Smooth muscle cell (in vitro differentiated cells): ENCODE results near the gene SPOCK2. TPM values are rescaled to one million over a fixed set of nuclear protein-coding genes. Genes with fewer than 3 reads are reported as not detected.

Experiments
- DNase-seq: peaks from one replicate; lab custom pipeline; 2025; ENCODE audit not compliant: unreplicated experiment; lab: John Stamatoyannopoulos, UW
- H2AFZ ChIP-seq: fragments of 200-600 bp; sonication (generic); 2 replicates; pipeline ENCODE4 v1.6.0; 2016; ENCODE audit warnings: antibody characterized with exemption, low read depth, mild to moderate bottlenecking
- H3F3A ChIP-seq: fragments of 200-600 bp; sonication (generic); 2 replicates; pipeline ENCODE4 v1.6.0; 2017; ENCODE audit warnings: antibody characterized with exemption, low read depth
- H3K27ac ChIP-seq: fragments of 200-600 bp; sonication (generic); 2 replicates; pipeline ENCODE4 v1.5.1; 2016; ENCODE audit warnings: low read depth, mild to moderate bottlenecking
- H3K27me3 ChIP-seq: fragments of 200-600 bp; sonication (generic); 2 replicates; pipeline ENCODE4 v1.6.1; 2016; ENCODE audit warnings: low read depth, mild to moderate bottlenecking
- H3K36me3 ChIP-seq: fragments of 200-600 bp; sonication (generic); 2 replicates; pipeline ENCODE4 v1.5.1; 2016; ENCODE audit warnings: low read depth
- H3K4me1 ChIP-seq: fragments of 200-600 bp; sonication (generic); 2 replicates; pipeline ENCODE4 v1.5.1; 2016; ENCODE audit warnings: low read depth
- H3K4me2 ChIP-seq: fragments of 200-600 bp; sonication (generic); 2 replicates; pipeline ENCODE4 v1.6.0; 2016; ENCODE audit warnings: mild to moderate bottlenecking
- H3K4me3 ChIP-seq: fragments of 200-600 bp; sonication (generic); 2 replicates; pipeline ENCODE4 v1.5.1; 2016; ENCODE audit warnings: mild to moderate bottlenecking
- H3K79me2 ChIP-seq: fragments of 200-600 bp; sonication (generic); 2 replicates; pipeline ENCODE4 v1.6.0; 2016; ENCODE audit warnings: low read depth, mild to moderate bottlenecking
- H3K9ac ChIP-seq: fragments of 200-600 bp; sonication (generic); 2 replicates; pipeline ENCODE4 v1.6.0; 2016; ENCODE audit warnings: low read depth
- H3K9me3 ChIP-seq: fragments of 200-600 bp; sonication (generic); replicated peaks from 2 replicates; pipeline ENCODE4 v1.5.1; 2016; ENCODE audit warnings: low read depth
- H4K20me1 ChIP-seq: fragments of 200-600 bp; sonication (generic); 2 replicates; pipeline ENCODE4 v1.6.0; 2016; ENCODE audit warnings: low read depth
- WGBS: methylation state at CpG from one replicate; pipeline ENCODE4 v1.1.7; 2016; ENCODE audit warnings: low lambda C conversion rate; 5-methylcytosine and 5-hydroxymethylcytosine counted together
- polyA plus RNA-seq: library from polyadenylated mRNA; unstranded; fragments of >200 nt; fragmentation: Nextera tagmentation; extraction: Ambion mirVana; gene quantifications from 2 replicates; pipeline ENCODE4 v1.2.1, GENCODE V29; 2016
- total RNA-seq: library from RNA; depleted of rRNA; stranded (reverse); fragments of >200 nt; gene quantifications from 2 replicates; pipeline ENCODE4 v1.2.3, GENCODE V29; 2014
- TF ChIP-seq, protein P1 (sequence below): fragments of 200-600 bp; sonication (generic); IDR thresholded peaks from 2 replicates; pipeline ENCODE4 v1.5.1; 2017; ENCODE audit warnings: borderline replicate concordance, mild to moderate bottlenecking, antibody characterized with exemption; ENCODE audit not compliant: insufficient read depth, poor library complexity, severe bottlenecking

The SPOCK2 gene
- total and polyA plus RNA-seq, 2 experiments from 2014 or later, result 1.1 TPM; not detected in 1

DNA sequence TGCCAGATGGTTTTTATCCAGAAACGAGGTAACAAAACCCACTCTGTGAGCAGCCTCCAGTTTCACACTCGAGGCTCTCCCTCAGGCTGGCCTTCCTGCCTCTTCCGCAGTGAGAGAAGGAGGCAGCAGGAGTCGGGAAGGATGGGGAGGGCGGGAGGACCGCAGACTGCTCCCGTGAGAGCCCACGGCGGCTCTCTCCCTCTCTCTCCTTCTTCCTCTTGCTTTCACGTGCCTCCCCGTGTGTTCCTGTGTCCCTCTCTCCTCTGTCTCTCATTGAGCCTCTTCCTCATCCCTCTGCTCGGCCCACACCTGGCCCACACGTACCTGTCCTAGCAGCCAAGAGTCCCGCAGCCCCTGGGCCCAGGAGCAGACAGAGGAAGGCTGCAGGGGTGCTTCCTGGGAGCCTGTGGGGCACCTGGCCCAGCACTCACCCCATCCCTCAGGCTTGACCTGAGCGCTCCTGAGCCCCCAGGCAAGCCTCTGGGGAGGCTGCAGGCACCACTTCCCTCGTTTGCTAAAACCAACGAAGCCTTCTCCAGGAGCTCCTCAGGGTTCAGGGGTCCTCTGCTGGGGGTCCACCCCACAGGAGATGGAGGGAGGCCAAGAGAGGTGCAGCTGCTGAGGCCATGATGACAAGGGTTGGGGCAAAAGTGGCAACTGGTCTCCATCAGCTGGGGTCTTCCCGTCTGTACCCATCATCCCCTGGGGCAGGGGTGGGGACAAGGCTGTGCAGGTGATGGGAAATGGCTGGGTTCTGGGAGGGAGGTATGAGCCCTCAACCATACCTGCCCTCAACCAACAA, 13.6 kb downstream of the SPOCK2 start:
- no peaks in the 10 kb centered on the region for H3F3A ChIP-seq
- no peak overlapping the region for H2AFZ ChIP-seq
- no peaks in the 10 kb centered on the region for H3K9me3 ChIP-seq
- no peak overlapping the region for H3K9ac ChIP-seq
- TF ChIP-seq, protein P1, sequence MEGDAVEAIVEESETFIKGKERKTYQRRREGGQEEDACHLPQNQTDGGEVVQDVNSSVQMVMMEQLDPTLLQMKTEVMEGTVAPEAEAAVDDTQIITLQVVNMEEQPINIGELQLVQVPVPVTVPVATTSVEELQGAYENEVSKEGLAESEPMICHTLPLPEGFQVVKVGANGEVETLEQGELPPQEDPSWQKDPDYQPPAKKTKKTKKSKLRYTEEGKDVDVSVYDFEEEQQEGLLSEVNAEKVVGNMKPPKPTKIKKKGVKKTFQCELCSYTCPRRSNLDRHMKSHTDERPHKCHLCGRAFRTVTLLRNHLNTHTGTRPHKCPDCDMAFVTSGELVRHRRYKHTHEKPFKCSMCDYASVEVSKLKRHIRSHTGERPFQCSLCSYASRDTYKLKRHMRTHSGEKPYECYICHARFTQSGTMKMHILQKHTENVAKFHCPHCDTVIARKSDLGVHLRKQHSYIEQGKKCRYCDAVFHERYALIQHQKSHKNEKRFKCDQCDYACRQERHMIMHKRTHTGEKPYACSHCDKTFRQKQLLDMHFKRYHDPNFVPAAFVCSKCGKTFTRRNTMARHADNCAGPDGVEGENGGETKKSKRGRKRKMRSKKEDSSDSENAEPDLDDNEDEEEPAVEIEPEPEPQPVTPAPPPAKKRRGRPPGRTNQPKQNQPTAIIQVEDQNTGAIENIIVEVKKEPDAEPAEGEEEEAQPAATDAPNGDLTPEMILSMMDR, result no peak
- H3K4me3 ChIP-seq, result no peak overlapping the region
- WGBS, result 75% methylated on average over 18 of the region's 18 CpGs
- H3K27ac ChIP-seq, result no peak overlapping the region
- H3K27me3 ChIP-seq, result no peaks in the 10 kb centered on the region
- H3K4me2 ChIP-seq, result no peak overlapping the region
- no peaks in the 10 kb centered on the region for H4K20me1 ChIP-seq
- H3K79me2 ChIP-seq, result no peaks in the 10 kb centered on the region
- DNase-seq, result no peak
- no peaks in the 10 kb centered on the region for H3K36me3 ChIP-seq
- H3K4me1 ChIP-seq, result no peaks in the 10 kb centered on the region

DNA sequence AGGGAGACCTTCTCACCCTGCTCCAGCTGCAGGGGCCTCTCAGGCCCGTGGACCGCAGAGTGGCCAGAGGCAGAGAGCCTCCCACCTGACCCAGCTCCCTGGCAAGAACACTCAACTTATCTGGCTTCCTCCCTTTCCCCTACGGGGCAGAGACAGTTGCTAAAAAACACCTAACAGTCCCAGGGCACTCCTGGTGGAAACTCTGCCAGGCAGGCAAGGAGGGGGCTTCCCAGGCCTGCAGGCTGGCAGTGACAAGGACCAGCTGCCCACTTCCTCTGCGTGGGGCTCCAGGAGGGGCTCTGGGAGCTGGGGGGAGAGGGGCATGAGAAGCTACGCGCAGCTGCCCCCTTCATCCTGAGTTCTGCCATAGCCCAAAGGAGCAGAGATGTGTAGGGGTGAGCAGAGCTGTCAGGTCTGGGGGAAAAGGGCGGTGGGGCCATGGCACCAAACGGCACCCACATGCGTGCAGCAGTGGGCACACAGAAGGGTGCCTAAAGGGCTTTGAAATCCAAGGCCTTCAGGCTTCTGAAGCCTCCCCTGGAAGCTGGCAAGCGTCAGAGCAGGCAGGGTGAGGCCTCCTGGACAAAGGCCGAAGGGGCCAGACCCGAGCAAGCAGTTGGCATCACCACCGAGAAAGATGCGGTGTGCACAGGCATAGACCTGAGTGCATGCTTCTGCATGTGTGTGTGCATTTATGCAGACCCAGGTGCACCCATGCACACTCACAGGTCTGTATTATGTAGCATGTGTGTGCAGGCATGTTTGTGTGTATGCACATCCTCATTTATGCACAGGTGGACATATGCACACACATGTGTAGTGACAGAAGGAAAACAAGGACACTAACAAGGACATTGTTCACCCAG, 14.4 kb downstream of the SPOCK2 start:
- TF ChIP-seq, protein P1, result no peak
- Histone ChIP-seq H4K20me1 (no peaks in the 10 kb centered on the region), H3K4me3 (no peak overlapping the region), H3K4me2 (no peak overlapping the region), H3K27ac (no peak overlapping the region), H3F3A (no peaks in the 10 kb centered on the region), H3K9me3 (no peaks in the 10 kb centered on the region), H3K27me3 (no peaks in the 10 kb centered on the region), H3K4me1 (no peaks in the 10 kb centered on the region), H3K36me3 (no peaks in the 10 kb centered on the region), H3K79me2 (no peaks in the 10 kb centered on the region), H2AFZ (no peak overlapping the region), H3K9ac (no peak overlapping the region)
- DNase-seq, result no peak
- WGBS, result 92% methylated on average over 14 of the region's 14 CpGs

DNA sequence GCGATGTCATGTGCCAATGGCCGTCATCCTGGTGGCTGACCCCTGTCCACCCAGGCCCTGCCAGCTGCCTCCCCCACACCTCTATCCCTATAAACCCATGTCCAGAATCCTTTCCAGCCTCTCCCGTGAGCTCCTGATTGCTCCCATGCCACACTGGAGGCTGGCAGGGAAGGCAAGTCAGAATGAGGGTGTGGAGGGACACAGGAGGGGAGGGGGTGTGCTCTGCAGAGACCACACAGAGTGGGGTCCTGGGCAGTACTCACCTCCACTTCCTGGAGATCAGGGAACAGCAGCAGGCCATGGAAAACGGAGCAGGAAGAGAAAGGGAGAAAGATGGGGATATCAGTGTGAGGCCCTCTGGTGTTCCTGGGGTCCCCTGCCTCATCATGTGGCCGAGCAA, 15.7 kb downstream of the SPOCK2 start:
- TF ChIP-seq, protein P1, result no peak
- Histone ChIP-seq H3K27me3 (no peaks in the 10 kb centered on the region), H3K4me1 (no peaks in the 10 kb centered on the region), H3K9me3 (no peaks in the 10 kb centered on the region), H2AFZ (no peak overlapping the region), H3K79me2 (no peaks in the 10 kb centered on the region), H3K4me2 (no peak overlapping the region), H3K9ac (no peak overlapping the region), H4K20me1 (no peaks in the 10 kb centered on the region), H3K4me3 (no peak overlapping the region), H3K36me3 (no peaks in the 10 kb centered on the region), H3F3A (no peaks in the 10 kb centered on the region), H3K27ac (no peak overlapping the region)
- WGBS, result 98% methylated on average over 5 of the region's 5 CpGs
- DNase-seq, result no peak
